Measurements from ENCODE around the gene IFNL4.

- no peak for TF ChIP-seq CTCF (conservative IDR thresholded peaks at IDR 0.05; ENCODE audit: low read length)
- no peak for TF ChIP-seq EZH2phosphoT487 (IDR thresholded peaks at IDR 0.05; ENCODE audit: borderline replicate concordance)
These were observed 8.2 kb downstream of the IFNL4 start for GRCh38 chr19:39240421-39240820.
